Kasumi-1 (cell line): ENCODE results near the gene RIPOR2.
A peak's percentile ranks its signal among the peaks of the same experiment; 100 is the strongest.
"Not testable (repeated sequence)": the region's sequence is repeated elsewhere in the genome, so short reads cannot be mapped to it uniquely, and the experiment has no call there.

Source experiments
- DNase-seq, 2 experiments: peaks; one replicate each; lab custom pipeline; 2025; lab: John Stamatoyannopoulos, UW

RIPOR2 gene

DNA sequence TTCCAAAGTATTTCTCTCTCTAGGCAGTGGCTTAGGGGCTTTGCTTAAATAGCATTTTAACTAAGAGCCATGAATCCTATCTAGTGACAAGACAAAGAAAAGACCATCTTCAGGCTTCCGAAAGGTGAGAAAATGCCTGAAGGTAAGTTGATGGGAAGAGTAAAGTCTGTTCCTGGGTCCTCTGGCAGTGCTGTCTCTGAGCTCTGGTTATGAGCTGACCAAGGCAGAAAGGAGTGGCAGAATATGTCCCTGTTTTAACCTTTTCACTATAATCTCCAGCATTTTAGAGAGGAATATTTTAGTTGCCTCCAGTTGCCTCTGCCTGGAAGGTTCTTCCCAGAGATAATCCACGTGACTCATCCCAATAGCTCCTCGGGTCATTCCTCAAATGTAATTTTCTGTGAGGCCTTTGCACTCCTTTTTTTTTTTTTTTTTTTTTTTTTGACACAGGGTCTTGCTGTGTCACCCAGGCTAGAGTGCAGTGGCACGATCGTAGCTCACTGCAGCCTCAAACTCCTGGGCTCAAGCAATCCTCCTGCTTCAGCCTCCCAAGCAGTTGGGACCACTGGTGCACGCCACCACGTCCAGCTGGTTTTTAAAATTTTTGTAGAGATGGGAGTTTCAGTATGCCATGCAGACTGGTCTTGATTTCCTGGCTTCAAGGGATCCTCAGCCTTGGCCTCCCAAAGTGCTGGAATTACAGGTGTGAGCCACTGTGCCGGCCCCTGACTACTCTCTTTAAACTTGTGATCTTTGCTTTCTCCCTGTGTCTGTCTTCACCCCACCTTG is 133.3 kb downstream of the RIPOR2 start:
- no peak for DNase-seq

DNA sequence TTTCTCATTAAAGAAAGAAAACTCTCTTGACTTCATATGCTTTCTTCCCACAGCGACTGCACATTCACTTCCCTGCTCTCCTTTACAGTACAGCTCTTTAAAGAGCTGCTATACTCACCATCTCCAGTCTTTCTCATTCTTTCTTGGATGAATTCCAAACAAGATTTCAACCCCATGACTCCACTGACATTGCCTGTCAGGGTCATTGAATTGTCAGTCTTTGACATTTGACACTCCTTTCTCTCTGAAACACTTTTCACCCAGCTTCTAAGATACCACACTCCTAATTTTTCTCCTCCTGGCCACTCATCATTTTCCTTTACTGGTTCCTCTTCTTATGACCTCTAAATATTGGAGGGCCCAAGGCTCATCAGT is 136.2 kb downstream of the RIPOR2 start:
- no peak for DNase-seq

DNA sequence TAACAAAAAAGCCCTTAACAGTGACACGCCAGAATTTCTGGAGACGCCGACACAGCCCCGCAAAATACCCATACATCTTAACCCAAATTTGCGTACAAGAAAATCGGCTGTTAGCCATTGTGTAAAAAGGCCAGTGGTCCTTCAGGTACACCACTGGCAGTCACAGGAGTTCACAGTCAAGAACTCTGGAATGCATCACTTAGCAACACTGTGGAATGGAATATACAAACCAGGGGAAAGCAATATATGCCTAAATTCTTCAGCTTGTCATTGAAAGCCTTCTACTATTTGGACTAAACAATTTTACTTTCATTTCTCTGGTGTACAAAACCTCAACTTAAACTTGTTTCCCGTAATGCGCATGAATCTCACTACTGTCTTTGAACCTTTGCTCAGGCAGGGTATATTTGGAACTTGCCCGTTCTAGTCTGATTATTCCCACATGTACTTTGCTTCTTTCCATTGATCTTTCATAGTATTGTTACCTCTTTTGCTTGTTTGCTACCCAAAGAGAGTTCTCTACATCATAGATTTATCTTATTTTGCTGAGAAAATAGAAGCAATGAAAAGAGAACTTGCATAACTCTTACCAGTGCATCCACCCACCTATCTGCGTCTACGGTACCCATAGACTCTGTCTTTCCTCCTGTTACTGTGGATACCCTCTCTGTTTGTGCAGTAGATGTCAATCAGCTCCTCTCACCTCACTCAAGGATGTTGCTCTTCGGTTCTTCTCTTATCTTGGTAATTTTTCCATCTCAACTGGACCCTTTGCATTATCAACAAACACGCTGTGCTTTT is 136.8 kb downstream of the RIPOR2 start, which contains the start of gene ARMH2:
Gene ARMH2, minus strand, starts transcription at position 178 of the 801 bp plus-strand sequence. Its CDS starts 60 bp downstream, at position 118.
- no peak for DNase-seq

DNA sequence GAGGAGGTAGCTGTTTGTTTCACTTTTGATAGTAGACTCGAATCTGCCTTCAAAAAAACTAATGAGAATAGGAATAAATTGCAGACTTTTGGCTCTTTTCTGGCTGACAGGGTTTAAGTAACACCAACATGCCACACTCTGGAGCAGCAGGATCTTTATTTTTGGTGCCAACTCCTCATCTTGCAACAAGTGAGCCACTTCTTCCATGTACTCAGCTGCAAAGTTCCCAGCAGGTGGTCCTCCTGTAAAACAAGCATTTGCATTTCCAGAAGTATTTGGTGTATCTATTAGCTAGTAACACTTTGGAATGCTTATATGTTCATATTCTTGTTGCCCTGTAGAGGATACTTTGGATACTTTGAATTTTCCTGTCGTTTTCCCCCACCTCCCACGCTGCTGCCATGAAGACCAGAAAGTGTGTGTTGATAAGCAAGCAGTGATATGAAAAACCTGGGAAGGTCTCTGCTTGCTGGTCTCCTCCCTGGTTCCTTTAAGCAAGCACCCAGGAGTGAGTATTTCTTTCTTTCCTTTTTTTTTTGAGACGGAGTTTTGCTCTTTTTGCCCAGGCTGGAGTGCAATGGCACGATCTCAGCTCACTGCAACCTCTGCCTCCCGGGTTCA is 138.1 kb downstream of the RIPOR2 start:
- no peak for DNase-seq

DNA sequence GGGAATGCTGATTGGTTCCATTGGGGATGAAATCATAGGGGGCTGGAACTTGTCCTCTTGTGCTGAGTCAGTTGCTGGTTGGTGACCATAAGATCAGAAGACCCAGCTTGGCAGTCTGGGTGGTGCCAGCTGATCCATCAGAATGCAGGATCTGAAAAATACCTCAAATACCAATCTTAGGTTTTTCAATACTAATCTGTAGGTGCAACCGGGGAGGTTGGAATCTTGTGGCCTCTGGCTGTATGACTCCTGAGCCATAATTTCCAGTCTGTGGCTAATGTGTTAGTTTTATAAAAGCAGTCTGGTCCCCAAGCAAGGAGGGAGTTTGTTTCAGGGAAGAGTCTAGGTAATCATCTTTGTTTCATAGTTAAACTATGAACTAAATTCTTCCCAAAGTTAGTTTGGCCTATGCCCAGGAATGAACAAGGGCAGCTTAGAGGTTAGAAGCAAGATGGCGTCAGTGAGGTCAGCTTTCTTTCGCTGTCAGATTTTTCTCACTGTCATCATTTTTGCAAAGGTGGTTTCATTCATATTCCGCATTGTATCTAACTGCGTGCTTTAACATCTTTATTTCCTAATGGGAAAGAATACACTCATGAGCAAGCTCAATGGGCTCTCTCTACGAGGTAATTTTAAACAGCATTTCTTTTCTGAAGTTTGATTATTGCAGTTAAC is 139.0 kb downstream of the RIPOR2 start:
- DNase-seq: no peak

DNA sequence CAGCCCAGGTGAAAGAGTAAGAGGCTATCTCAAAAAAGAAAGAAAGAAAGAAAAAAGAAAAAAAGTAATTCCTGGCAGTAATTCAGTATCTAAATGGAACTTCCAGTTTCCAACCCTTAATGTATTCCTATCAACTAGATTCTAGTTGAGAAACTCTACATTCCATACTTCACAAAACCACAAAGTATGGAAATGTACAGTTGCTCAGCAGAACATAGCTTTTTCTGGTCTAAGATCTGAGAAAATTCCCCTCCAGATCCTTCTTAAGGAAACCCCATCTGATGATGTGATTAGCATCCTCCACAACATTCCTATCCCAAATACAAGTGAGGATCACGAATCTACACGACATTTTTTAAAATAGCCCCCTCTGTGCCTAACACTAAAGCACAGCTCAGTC is 140.7 kb downstream of the RIPOR2 start:
- no peak for DNase-seq

DNA sequence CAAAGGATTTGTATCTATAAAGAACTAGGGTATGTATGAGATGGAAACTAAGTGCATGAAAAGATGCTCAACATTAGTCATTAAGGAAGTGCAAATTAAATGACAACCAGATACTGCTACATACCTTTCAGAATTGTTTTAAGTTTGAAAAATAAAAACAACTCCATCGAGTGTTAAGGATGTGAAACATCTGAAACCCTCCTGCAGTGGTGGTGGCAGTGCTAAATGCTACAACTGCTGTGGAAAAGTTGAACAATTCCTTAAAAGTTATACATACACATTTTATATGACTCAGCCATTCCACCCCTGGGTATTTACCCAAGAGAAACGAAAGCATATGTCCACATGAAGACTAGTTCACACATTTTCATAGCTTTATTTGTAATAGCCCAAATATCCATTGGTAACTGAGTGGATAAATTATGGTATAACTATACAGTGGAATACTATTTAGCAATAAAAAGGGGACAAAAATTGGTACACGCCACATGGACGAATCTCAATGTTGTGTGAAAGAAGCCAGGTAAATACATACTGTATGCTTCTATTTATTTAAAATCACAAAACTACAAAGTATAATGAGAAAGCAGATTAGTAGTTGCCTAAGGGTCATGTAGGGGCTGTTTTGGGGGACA is 147.6 kb downstream of the RIPOR2 start:
- no peak for DNase-seq

DNA sequence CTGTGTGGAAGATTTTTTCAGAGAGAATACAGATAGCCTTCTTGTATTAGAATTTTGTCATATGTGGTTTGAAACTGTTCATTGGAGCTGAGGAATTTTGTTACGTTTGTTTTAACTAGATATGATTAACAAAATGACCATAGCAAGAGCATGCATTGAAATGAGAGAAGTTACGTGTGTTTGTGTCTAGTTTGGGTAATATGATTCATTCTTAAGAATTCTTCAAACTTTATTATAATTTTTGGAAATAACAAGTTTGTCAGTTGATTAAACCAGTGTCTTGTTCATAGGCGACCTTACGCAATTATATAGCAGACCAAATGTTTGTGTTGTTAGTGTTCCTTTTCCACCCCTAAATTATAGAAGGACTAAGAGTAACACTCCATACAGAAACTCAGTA is 155.6 kb downstream of the RIPOR2 start:
- DNase-seq: no peak

DNA sequence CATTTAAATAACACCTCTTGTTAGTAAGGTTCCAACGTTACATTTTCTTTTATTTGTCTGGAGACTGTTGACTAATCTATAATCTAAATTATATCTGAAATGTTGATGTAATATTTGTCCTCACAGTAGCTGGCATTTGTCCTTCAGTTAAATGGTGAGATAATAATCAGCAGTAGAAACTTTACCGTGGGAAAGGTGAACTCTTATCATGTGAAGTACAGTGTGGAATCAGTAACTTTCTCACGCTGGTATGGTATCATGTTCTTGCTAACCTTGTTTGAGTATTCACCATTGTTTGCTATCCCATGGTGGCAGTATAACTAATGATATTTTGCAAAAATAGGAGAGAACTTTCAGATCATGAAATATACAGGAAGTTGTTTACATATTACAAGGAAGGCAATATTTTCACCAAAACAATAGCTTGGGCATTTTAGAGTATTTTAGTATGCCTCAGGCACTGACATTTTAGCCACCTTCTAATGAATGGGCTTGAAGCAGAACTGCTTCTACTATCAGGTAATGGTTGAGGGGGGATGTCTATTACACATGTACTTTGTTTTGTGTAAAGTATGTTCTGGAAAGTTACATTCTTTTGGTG is 156.2 kb downstream of the RIPOR2 start:
- DNase-seq: no peak

DNA sequence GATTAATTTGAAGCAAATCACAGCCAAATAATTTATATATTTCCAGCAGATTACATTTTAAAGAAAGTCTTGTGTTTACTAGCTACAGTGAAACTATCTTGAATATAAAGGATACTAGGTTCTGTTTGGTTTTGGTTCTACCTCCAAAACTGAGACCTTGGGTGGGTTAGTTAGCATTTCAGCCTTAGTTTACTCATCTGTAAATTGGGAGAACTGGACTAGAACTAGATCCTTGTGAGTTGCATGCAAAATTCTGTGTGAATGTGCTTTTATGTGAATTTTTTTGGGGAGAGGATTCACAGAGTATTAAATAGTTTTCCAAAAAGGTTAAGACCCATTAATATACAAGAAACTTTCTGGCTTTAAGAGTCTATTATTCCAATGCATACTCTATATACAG is 156.9 kb downstream of the RIPOR2 start:
- DNase-seq: no peak

DNA sequence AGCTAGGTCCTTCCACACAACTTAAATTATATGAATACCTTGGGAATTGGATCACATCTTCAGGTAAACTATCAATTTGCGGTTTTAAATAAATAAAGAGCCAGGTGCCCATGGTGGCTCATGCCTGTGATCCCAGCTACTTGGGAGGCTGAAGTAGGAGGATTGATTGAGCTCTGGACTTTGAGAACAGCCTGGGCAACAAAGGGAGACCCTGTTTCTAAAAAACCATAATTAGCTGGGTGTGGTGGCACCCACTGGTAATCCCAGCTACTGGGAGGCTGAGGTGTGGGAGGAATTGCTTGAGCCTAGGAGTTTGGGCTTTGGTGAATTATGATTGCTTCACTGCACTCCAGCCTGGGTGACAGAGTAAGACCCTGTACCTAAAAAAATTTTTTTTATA is 157.6 kb downstream of the RIPOR2 start:
- DNase-seq: no peak

DNA sequence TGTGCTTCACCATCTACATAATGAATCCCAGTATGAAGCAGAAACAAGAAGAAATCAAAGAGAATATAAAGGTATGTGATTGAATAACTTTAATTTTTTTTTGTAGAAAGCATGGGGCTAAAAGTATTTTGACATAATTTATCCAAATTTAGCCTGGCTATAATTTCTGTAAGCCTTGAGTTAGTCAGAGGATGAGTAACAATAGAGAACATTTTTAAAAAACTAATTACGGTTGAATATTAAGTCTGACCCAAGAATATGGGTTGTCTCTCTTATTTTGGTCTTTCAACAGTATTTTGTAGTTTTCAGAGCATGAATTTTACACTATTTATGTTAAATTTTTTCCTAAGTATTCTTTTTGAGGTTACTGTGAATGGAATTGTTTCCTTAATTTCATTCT is 158.5 kb downstream of the RIPOR2 start:
- DNase-seq: no peak

DNA sequence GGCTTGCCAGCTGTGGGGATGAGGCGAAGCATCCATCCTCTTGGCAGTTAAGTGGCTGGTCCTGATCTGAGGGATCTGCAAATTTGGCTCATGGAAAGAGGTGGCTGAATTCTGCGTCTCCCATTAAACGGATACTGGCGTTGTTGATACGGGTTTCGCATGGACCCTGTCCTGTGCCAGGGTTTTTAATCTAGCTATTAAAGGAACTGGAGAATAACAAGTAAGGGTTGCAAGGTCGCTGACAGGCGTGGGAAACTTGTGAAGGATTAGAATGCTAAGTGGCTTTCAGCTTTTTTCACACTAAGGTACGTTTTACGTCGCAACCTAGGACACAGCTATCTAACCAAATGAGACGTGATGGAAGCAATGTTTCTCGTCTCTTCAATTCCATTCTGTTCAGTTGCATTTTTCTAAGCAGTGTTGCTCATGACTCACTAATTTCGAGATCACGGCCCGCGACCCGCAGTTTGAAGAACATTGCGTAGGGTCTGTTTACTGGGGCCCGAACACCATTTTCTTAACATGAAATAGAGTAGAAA is 160.2 kb downstream of the RIPOR2 start:
- DNase-seq: no peak

DNA sequence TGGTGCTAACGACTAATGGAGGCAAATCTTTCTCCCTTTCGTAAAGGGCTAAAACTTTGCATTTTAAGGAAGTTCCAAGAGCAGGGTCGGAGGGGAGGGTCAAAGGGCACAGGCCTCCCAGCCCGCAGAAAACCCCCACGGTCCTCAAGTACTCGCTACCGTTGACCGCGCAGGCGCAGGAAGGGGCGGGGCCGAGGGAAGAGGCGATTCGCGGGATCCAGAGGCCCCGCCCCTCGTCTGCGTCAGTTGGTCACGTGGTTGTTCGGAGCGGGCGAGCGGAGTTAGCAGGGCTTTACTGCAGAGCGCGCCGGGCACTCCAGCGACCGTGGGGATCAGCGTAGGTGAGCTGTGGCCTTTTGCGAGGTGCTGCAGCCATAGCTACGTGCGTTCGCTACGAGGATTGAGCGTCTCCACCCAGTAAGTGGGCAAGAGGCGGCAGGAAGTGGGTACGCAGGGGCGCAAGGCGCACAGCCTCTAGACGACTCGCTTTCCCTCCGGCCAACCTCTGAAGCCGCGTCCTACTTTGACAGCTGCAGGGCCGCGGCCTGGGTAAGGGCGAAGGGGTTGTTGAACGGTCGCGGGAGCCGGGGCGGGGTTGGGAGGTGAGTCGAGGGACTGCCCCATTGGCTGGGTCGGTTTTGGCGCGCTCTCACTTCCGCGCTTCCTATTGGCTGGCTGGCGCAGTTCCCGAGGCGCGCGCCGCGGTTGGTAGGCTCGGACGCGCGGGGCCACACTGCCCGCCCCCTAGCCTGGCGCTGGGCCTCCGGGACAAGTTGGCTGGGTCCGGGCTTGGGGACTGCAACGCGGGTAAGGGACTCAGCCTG is 160.9 kb downstream of the RIPOR2 start, which contains the start of gene GMNN:
Gene GMNN, plus strand, starts transcription at position 242 of the 824 bp plus-strand sequence. CDS start 2,310 bp downstream, outside the sequence.
- DNase-seq: peak; percentile 97 to 98

DNA sequence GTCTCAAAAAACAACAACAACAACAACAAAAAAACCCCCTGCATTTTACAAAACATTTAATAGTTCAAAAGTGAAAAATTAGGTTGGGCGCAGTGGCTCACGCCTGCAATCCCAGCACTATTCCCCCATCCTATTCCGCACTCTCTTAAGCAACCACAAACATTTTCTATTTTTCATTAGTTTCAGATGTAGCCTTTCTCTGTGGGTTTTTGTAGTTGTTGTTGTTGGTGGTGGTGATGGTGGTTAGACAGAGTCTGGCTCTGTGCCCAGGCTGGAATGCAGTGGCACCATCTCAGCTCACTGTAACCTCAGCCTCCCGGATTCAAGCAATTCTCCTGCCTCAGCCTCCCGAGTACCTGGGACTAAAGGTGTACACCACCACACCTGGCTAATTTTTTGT is 167.4 kb downstream of the RIPOR2 start:
- no peak for DNase-seq

DNA sequence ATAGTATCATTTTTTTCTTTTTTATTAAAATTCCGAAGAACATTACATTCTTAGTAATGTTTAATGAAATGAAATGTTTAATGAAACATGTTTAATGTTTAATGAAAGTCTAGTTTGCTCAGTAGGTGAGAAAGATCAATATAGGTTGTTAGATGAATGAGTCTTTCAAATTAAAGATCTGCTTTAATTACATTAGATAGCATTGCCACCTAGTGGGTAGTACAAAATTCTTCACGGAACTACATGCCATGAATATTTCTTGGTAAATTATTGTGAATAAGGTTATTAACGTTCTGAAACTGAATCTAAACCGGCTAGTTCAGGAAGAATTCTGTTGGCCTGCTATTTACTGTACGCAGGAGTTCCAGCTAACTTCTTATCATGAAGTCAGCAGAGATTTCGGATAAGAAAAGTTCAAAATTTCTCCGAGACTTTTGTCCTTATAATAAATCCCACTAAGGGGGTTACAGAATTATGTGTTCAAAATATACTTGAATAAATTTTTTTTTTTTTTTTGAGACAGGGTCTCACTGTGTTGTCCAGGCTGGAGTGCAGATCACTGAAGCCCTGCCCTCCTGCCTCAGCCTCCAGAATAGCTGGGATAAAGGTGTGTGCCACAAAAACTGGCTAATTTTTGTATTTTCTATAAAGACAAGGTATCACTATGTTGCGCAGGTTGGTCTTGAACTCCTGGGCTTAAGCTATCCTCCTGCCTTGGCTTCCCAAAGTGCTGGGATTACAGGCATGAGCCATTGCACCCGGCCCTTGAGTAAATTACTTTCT is 168.9 kb downstream of the RIPOR2 start:
- peak; percentile 73 to 79 for DNase-seq

DNA sequence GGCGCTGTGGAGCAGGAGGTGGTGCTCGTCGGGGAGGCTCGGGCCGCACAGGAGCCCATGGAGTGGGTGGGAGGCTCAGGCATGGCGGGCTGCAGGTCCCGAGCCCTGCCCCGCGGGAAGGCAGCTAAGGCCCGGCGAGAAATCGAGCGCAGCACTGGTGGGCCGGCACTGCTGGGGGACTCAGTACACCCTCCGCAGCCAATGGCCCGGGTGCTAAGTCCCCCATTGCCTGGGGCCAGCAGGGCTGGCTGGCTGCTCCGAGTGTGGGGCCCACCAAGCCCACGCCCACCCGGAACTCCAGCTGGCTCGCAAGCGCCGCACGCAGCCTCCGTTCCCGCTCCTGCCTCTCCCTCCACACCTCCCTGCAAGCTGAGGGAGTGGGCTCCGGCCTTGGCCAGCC is 169.8 kb downstream of the RIPOR2 start:
- DNase-seq: not testable (repeated sequence)

DNA sequence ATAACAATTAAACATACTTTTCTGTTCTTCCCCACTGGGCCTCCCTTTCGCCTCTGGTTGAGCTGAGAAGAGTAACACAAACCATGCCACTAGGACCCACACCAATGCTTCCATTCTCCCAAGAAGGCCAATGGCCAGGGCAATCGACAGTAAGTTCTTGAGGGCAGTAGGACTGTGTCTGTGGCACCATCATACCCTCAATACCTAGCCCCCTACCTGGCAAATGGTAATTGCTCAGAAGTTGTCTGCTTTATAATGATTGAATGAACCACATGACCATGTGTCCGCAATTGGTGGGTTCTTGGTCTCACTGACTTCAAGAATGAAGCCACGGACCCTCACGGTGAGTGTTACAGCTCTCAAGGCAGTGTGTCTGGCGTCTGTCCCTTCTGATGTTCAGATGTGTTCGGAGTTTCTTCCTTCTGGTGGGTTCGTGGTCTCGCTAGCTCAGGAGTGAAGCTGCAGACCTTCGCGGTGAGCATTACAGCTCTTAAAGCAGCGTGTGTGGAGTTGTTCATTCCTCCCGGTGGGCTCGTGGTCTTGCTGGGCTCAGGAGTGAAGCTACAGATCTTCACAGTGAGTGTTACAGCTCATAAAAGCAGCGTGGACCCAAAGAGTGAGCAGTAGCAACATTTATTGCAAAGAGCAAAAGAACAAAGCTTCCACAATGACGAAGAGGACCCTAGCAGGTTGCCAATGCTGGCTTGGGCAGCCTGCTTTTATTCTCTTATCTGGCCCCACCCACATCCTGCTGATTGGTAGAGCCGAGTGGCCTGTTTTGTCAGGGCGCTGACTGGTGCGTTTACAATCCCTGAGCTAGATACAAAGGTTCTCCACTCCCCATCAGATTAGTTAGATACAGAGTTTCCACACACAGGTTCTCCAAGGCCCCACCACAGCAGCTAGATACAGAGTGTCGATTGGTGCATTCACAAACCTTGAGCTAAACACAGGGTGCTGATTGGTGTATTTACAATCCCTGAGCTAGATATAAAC is 170.6 kb downstream of the RIPOR2 start:
- not testable (repeated sequence) for DNase-seq
